Measurements from ENCODE around the gene PARP16.
"Not testable (repeated sequence)": the region's sequence is repeated elsewhere in the genome, so short reads cannot be mapped to it uniquely, and the experiment has no call there.

The PARP16 gene

GRCh38 chr15:65248511-65249255 lies 38.0 kb downstream of the PARP16 start:
- peak; percentile 43 for DNase-seq (ENCODE audit: low read depth)
- no peak overlapping the region for H3K4me3 ChIP-seq (ENCODE audit: low read depth, low read length)

GRCh38 chr15:65246939-65247338 lies 39.7 kb downstream of the PARP16 start:
- DNase-seq (ENCODE audit: low read depth) = no peak
- H3K4me3 ChIP-seq (ENCODE audit: low read depth, low read length) = no peak overlapping the region

GRCh38 chr15:65246026-65246714 lies 40.5 kb downstream of the PARP16 start:
- no peak for DNase-seq (ENCODE audit: low read depth)
- no peak overlapping the region for H3K4me3 ChIP-seq (ENCODE audit: low read depth, low read length)

- DNase-seq (ENCODE audit: low read depth) = peak; percentile 58
- H3K4me3 ChIP-seq (ENCODE audit: low read depth, low read length) = no peak overlapping the region
These were observed 41.4 kb downstream of the PARP16 start for GRCh38 chr15:65245096-65245856.

- no peak overlapping the region for H3K4me3 ChIP-seq (ENCODE audit: low read depth, low read length)
- no peak for DNase-seq (ENCODE audit: low read depth)
These were observed 42.0 kb downstream of the PARP16 start for GRCh38 chr15:65244638-65245037.

- DNase-seq (ENCODE audit: low read depth); H3K4me3 ChIP-seq (ENCODE audit: low read depth, low read length): not testable (repeated sequence)
These were observed 50.2 kb downstream of the PARP16 start for GRCh38 chr15:65236443-65236842.

- H3K4me3 ChIP-seq (ENCODE audit: low read depth, low read length) = no peak overlapping the region
- DNase-seq (ENCODE audit: low read depth) = no peak
These were observed 53.0 kb downstream of the PARP16 start for GRCh38 chr15:65233696-65234095.

GRCh38 chr15:65232520-65232919 lies 54.2 kb downstream of the PARP16 start:
- no peak for DNase-seq (ENCODE audit: low read depth)
- no peak overlapping the region for H3K4me3 ChIP-seq (ENCODE audit: low read depth, low read length)

- DNase-seq (ENCODE audit: low read depth) = no peak
- no peak overlapping the region for H3K4me3 ChIP-seq (ENCODE audit: low read depth, low read length)
These were observed 55.4 kb downstream of the PARP16 start for GRCh38 chr15:65231306-65231705.

- H3K4me3 ChIP-seq (ENCODE audit: low read depth, low read length); DNase-seq (ENCODE audit: low read depth): not testable (repeated sequence)
These were observed 59.8 kb downstream of the PARP16 start for GRCh38 chr15:65226901-65227300.

GRCh38 chr15:65226221-65226620 lies 60.5 kb downstream of the PARP16 start:
- H3K4me3 ChIP-seq (ENCODE audit: low read depth, low read length) = no peak overlapping the region
- DNase-seq (ENCODE audit: low read depth) = no peak

GRCh38 chr15:65223996-65224395 lies 62.7 kb downstream of the PARP16 start:
- no peak overlapping the region for H3K4me3 ChIP-seq (ENCODE audit: low read depth, low read length)
- DNase-seq (ENCODE audit: low read depth) = no peak

GRCh38 chr15:65222891-65223290 lies 63.8 kb downstream of the PARP16 start:
- no peak overlapping the region for H3K4me3 ChIP-seq (ENCODE audit: low read depth, low read length)
- DNase-seq (ENCODE audit: low read depth) = no peak

- H3K4me3 ChIP-seq (ENCODE audit: low read depth, low read length) = no peak overlapping the region
- no peak for DNase-seq (ENCODE audit: low read depth)
These were observed 65.0 kb downstream of the PARP16 start for GRCh38 chr15:65221697-65222096.

GRCh38 chr15:65219137-65219536 lies 67.5 kb downstream of the PARP16 start:
- DNase-seq (ENCODE audit: low read depth) = no peak
- H3K4me3 ChIP-seq (ENCODE audit: low read depth, low read length) = no peak overlapping the region

GRCh38 chr15:65217526-65218482 lies 68.9 kb downstream of the PARP16 start:
- H3K4me3 ChIP-seq (ENCODE audit: low read depth, low read length) = no peak overlapping the region
- DNase-seq (ENCODE audit: low read depth) = no peak

- DNase-seq (ENCODE audit: low read depth) = no peak
- H3K4me3 ChIP-seq (ENCODE audit: low read depth, low read length) = no peak overlapping the region
These were observed 71.2 kb downstream of the PARP16 start for GRCh38 chr15:65215496-65215895.

- no peak for DNase-seq (ENCODE audit: low read depth)
- H3K4me3 ChIP-seq (ENCODE audit: low read depth, low read length) = no peak overlapping the region
These were observed 72.7 kb downstream of the PARP16 start for GRCh38 chr15:65214010-65214409.

GRCh38 chr15:65213241-65213640 lies 73.4 kb downstream of the PARP16 start:
- DNase-seq (ENCODE audit: low read depth) = no peak
- no peak overlapping the region for H3K4me3 ChIP-seq (ENCODE audit: low read depth, low read length)

Measured in skeletal muscle cell (primary cell).